HCT116 (cell line): ENCODE data around the gene AVPI1. TPM values are rescaled to one million over a fixed set of nuclear protein-coding genes. Genes with fewer than 3 reads are reported as not detected.
A peak's percentile ranks its signal among the peaks of the same experiment; 100 is the strongest.

Experiments
- ATAC-seq: fragments of 200-7000 bp; cut with Tn5 transposase; 2 replicates; pipeline ENCODE4 v1.9.1; 2020; ENCODE audit warnings: mild to moderate bottlenecking, moderate library complexity
- Bru-seq: library from RNA; stranded (reverse); fragments of 400-500 nt; gene quantifications from one replicate; lab custom pipeline; 2021; lab: Mats Ljungman, UMichigan
- BruChase-seq, 2 experiments: library from RNA; stranded (reverse); fragments of 400-500 nt; gene quantifications; one replicate each; lab custom pipeline; 2021; lab: Mats Ljungman, UMichigan
- BruUV-seq: library from RNA; stranded (reverse); fragments of 400-500 nt; replicated peaks from 2 replicates; lab custom pipeline; 2021; lab: Mats Ljungman, UMichigan
- CTCF ChIA-PET: fragments of 300-600 bp; sonication (Branson Sonifier 250); formaldehyde crosslinking; loops from one replicate; lab custom pipeline; 2021; ENCODE audit warnings: antibody characterized with exemption; lab: Charles Lee
- POLR2A ChIA-PET: fragments of 300-600, 350-600 bp; sonication (Branson Sonifier 250); formaldehyde crosslinking; loops from one replicate; lab custom pipeline; 2021; ENCODE audit warnings: antibody characterized with exemption; lab: Charles Lee
- RAD21 ChIA-PET, 2 experiments: fragments of 300-600 bp; sonication (Branson Sonifier 250); formaldehyde crosslinking; loops; one replicate each; lab custom pipeline; 2023; ENCODE audit warnings: low total read pairs in 2 of 2; ENCODE audit not compliant: uncharacterized antibody in 2 of 2, unreplicated experiment in 2 of 2, low non-redundant PET in 1 of 2; lab: Charles Lee
- DNase-seq: peaks from one replicate; pipeline ENCODE4 v3.0.0-alpha.2; 2010; ENCODE audit warnings: low read depth, low spot score
- H2AFZ ChIP-seq: fragments of 200-600 bp; shearing (Covaris generic), sonication (generic); 2 replicates; pipeline ENCODE4 v1.6.1; 2017; ENCODE audit warnings: low read depth, mixed run types, mixed read lengths, antibody characterized with exemption, low read length; ENCODE audit not compliant: poor library complexity, severe bottlenecking
- H3K27ac ChIP-seq: 2 replicates; pipeline ENCODE4 v1.5.1; 2012; ENCODE audit warnings: low read depth, low read length
- H3K27me3 ChIP-seq: fragments of 200-600 bp; sonication (generic); 2 replicates; pipeline ENCODE4 v1.6.1; 2016; ENCODE audit warnings: mixed run types, low read length, mixed read lengths; ENCODE audit not compliant: insufficient read depth
- H3K36me3 ChIP-seq, 2 experiments: fragments of 200-500 bp in 1 of 2; fragments of 200-600 bp in 1 of 2; sonication (Bioruptor generic) in 1 of 2; sonication (generic) in 1 of 2; 2 replicates each; pipeline versions ENCODE4 v1.5.1 to v1.6.1; 2014 to 2016; ENCODE audit warnings: low read length in 2 of 2, inconsistent platforms in 1 of 2, mixed read lengths in 1 of 2, mixed run types in 1 of 2; ENCODE audit not compliant: insufficient read depth in 2 of 2, control insufficient read depth in 1 of 2
- H3K4me1 ChIP-seq, 2 experiments: fragments of 200-600 bp in 1 of 2; sonication (generic) in 1 of 2; 2 replicates each; pipeline versions ENCODE4 v1.5.1 to v1.6.1; 2012 to 2017; ENCODE audit warnings: low read length in 2 of 2, inconsistent platforms in 1 of 2, mild to moderate bottlenecking in 1 of 2, mixed read lengths in 1 of 2, mixed run types in 1 of 2, moderate library complexity in 1 of 2; ENCODE audit not compliant: insufficient read depth in 2 of 2, control insufficient read depth in 1 of 2
- H3K4me2 ChIP-seq: fragments of 200-600 bp; sonication (generic); 2 replicates; pipeline ENCODE4 v1.6.1; 2017; ENCODE audit warnings: mixed run types, low read length, mixed read lengths
- H3K4me3 ChIP-seq, 2 experiments: fragments of 200-600 bp in 1 of 2; sonication (generic) in 1 of 2; replicated peaks in 1 of 2; 2 replicates each; pipeline ENCODE4 v1.5.1; 2011 to 2016; ENCODE audit warnings: low read length in 2 of 2, control low read depth in 1 of 2, low read depth in 1 of 2, mild to moderate bottlenecking in 1 of 2, mixed read lengths in 1 of 2, mixed run types in 1 of 2
- H3K79me2 ChIP-seq: fragments of 200-600 bp; sonication (generic); 2 replicates; pipeline ENCODE4 v1.6.1; 2017; ENCODE audit warnings: mild to moderate bottlenecking, mixed run types, low read length, moderate library complexity, mixed read lengths; ENCODE audit not compliant: insufficient read depth
- H3K9ac ChIP-seq: fragments of 200-600 bp; sonication (generic); 2 replicates; pipeline ENCODE4 v1.6.1; 2016; ENCODE audit warnings: low read length, mixed read lengths
- H3K9me2 ChIP-seq: fragments of 200-600 bp; sonication (generic), shearing (Covaris generic); 2 replicates; pipeline ENCODE4 v1.6.1; 2017; ENCODE audit warnings: mixed run types, mild to moderate bottlenecking, moderate library complexity; ENCODE audit not compliant: insufficient read depth
- H3K9me3 ChIP-seq, 2 experiments: fragments of 200-500 bp in 1 of 2; fragments of 200-600 bp in 1 of 2; sonication (Bioruptor generic) in 1 of 2; sonication (generic) in 1 of 2; 2 replicates each; pipeline ENCODE4 v1.6.1; 2014 to 2017; ENCODE audit warnings: low read length in 2 of 2, mixed read lengths in 2 of 2, inconsistent platforms in 1 of 2, low read depth in 1 of 2, mild to moderate bottlenecking in 1 of 2, mixed run types in 1 of 2, moderate library complexity in 1 of 2; ENCODE audit not compliant: control insufficient read depth in 1 of 2, insufficient read depth in 1 of 2
- H4K20me1 ChIP-seq: fragments of 200-600 bp; sonication (generic), shearing (Covaris generic); 2 replicates; pipeline ENCODE4 v1.6.1; 2017; ENCODE audit warnings: mixed run types, mild to moderate bottlenecking, moderate library complexity; ENCODE audit not compliant: insufficient read depth
- CBX3 ChIP-seq: IDR thresholded peaks from 2 replicates; pipeline ENCODE4 v1.6.1; 2012; ENCODE audit warnings: low read depth
- CEBPB ChIP-seq: IDR thresholded peaks from 2 replicates; pipeline ENCODE4 v1.6.1; 2012; ENCODE audit warnings: low read depth
- EZH2phosphoT487 ChIP-seq: fragments of 200-600 bp; IDR thresholded peaks from 2 replicates; pipeline ENCODE4 v1.6.1; 2018; ENCODE audit warnings: antibody characterized with exemption, borderline replicate concordance
- FOSL1 ChIP-seq: IDR thresholded peaks from 2 replicates; pipeline ENCODE4 v1.6.1; 2012; ENCODE audit warnings: low read depth
- JUND ChIP-seq: IDR thresholded peaks from 2 replicates; pipeline ENCODE4 v1.6.1; 2012
- SIN3A ChIP-seq: IDR thresholded peaks from 2 replicates; pipeline ENCODE4 v1.6.1; 2012; ENCODE audit warnings: low read depth
- SP1 ChIP-seq: IDR thresholded peaks from 2 replicates; pipeline ENCODE4 v1.6.1; 2012; ENCODE audit warnings: low read depth
- SRF ChIP-seq: IDR thresholded peaks from 2 replicates; pipeline ENCODE4 v1.6.1; 2012; ENCODE audit warnings: low read depth
- YY1 ChIP-seq: IDR thresholded peaks from 2 replicates; pipeline ENCODE4 v1.6.1; 2011; ENCODE audit warnings: low read length, low read depth, moderate library complexity, mild to moderate bottlenecking; ENCODE audit not compliant: insufficient replicate concordance; ENCODE audit errors: extremely low read depth
- ZNF274 ChIP-seq: fragments of 200-500 bp; sonication (Bioruptor generic); IDR thresholded peaks from 2 replicates; pipeline ENCODE4 v1.6.1; 2014; ENCODE audit warnings: mild to moderate bottlenecking, low read depth, low read length, inconsistent platforms
- intact Hi-C: fragments of 100-400 bp; cut with micrococcal nuclease; formaldehyde crosslinking; loops from 2 replicates; pipeline ENCODE4 v1.10.0; 2022
- long read RNA-seq: library from polyadenylated mRNA; unstranded; transcript quantifications from one replicate; pipeline ENCODE4 v2.0.0, GENCODE V29; 2021; ENCODE audit not compliant: unreplicated experiment
- polyA plus RNA-seq: library from polyadenylated mRNA; unstranded; fragments of >200 nt; gene quantifications from 2 replicates; pipeline ENCODE4 v1.2.1, GENCODE V29; 2012; ENCODE audit warnings: missing spikeins
- total RNA-seq: library from RNA; stranded (reverse); gene quantifications from one replicate; pipeline ENCODE4 v1.2.1, GENCODE V29; 2021; ENCODE audit not compliant: unreplicated experiment
- TF ChIP-seq, protein P1 (sequence below): IDR thresholded peaks from 2 replicates; pipeline ENCODE4 v1.6.1; 2012; ENCODE audit warnings: low read depth
- TF ChIP-seq, protein P2 (sequence below): IDR thresholded peaks from 2 replicates; pipeline ENCODE4 v1.6.1; 2011; ENCODE audit warnings: mild to moderate bottlenecking, low read length, moderate library complexity; ENCODE audit not compliant: insufficient replicate concordance; ENCODE audit errors: extremely low read depth
- TF ChIP-seq, protein P3 (sequence below): IDR thresholded peaks from 2 replicates; pipeline ENCODE4 v1.6.1; 2012
- TF ChIP-seq, protein P4 (sequence below), 3 experiments: fragments of 200-600 bp in 1 of 3; sonication (generic) in 1 of 3; IDR thresholded peaks in 2 of 3; conservative IDR thresholded peaks in 1 of 3; 2 replicates each; pipeline ENCODE4 v1.5.1; 2012 to 2017; ENCODE audit warnings: low read depth in 2 of 3, low read length in 2 of 3, antibody characterized with exemption in 1 of 3, borderline replicate concordance in 1 of 3, control low read depth in 1 of 3, mild to moderate bottlenecking in 1 of 3, mixed read lengths in 1 of 3, mixed run types in 1 of 3, moderate library complexity in 1 of 3; ENCODE audit not compliant: insufficient read depth in 1 of 3

AVPI1 gene, protein sequence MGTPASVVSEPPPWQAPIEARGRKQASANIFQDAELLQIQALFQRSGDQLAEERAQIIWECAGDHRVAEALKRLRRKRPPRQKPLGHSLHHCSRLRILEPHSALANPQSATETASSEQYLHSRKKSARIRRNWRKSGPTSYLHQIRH
- total RNA-seq, result 26.7 TPM
- polyA plus RNA-seq, result 37.1 and 59.0 TPM in 2 replicates
- percentile 92 among the genes with signal in this experiment for Bru-seq, nascent RNA
- percentile 63 among the genes with signal in this experiment for BruChase-seq, experiment 1, labeled RNA remaining after a 6-hour chase
- percentile 77 among the genes with signal in this experiment for BruChase-seq, experiment 2, labeled RNA remaining after a 2-hour chase
- long read RNA-seq, transcript AVPI1-201 (3 exons, 1,457 nt), result major isoform, 43 of 65 reads
- long read RNA-seq, partial matches to known transcripts, result 18 of 65 reads
- long read RNA-seq, other reads (novel, unspliced or antisense), result 4 of 65 reads

DNA sequence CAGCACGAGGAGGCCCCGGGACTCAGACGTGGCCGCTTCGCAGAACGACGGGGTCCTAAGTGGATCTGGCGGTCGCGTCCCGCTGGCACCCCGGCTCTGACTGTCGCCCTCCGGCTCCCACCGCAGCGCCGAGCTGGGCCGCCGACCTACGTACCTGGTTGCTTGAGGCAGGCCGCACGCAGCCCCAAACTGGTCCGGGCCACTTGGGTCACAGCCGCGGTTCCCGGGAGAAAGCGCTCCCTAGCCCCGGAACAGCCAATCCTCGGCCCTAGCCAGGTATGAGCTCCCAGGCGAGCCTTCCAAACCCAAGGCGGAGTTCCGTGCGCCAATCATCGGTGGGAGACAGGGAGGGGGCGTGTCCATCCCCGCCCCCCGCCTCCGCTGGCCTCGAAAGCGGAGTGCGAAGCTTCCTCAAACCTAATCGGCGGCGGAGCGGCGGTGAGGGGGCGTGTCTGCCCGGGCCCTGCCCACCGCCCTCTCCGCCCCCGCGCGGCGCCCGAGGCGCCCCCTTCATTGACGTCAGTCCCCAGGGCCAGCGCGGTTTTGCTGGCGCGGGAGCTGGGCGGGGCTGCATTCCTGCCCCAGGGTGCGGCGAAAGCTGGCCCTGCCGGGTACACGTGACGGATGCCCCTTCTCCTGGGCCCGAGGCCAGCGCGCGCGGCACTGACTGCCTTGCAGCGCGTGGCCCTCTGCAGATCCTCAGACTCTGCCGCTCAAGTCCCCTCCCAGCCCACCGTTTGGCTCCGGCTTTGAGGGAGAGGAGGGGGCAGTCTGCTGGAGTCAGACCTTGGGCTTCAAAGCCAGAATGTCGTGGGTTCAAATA lies at the start of gene AVPI1:
Gene AVPI1 (minus strand): TSS at position 280 of the 823 bp plus-strand sequence. CDS start 7,336 bp downstream, outside the sequence.
- H3K27ac ChIP-seq, result peak within 1 kb of the TSS; percentile 74
- peak; percentile 96 for DNase-seq
- peak within 1 kb of the TSS; percentile 97 for H3K4me2 ChIP-seq
- no peaks in the 10 kb centered on the region for H3K9me3 ChIP-seq
- ChIA-PET RAD21 (interaction anchor here in 1 of 2 experiments (0.6 to 1.1 kb wide), 2 partner anchors 12 to 46 kb away, joined by 3 to 4 read pairs; no protein-coding TSS in a partner anchor), POLR2A (interaction anchor here (0.5 to 2.7 kb wide), 13 partner anchors 10 to 755 kb away, joined by 3 to 15 read pairs (median 3); partner anchors contain the start of genes MARVELD1 and ZFYVE27), CTCF (interaction anchor here (0.9 to 3.1 kb wide), 12 partner anchors 10 to 354 kb away, joined by 3 to 27 read pairs (median 6); partner anchors contain the start of genes ANKRD2, MARVELD1 and ZFYVE27)
- no peaks in the 10 kb centered on the region for H3K27me3 ChIP-seq
- peak; percentile 87 for ATAC-seq
- intact Hi-C loops, result no loop called here
- H3K36me3 ChIP-seq, result no peaks in the 10 kb centered on the region
- BruUV-seq, result no TSS peak
- H3K9ac ChIP-seq, result peak within 1 kb of the TSS; percentile 93
- H3K4me3 ChIP-seq, result peak within 1 kb of the TSS; percentile 73 to 90
- H4K20me1 ChIP-seq, result no peaks in the 10 kb centered on the region
- peaks cover 47 to 67% of the 10 kb centered on the region in 2 experiments for H3K4me1 ChIP-seq
- peaks cover 44% of the 10 kb centered on the region for H3K79me2 ChIP-seq
- H3K9me2 ChIP-seq, result no peaks in the 10 kb centered on the region
- no peak within 1 kb of the TSS for H2AFZ ChIP-seq
- TF ChIP-seq SP1 (peak; percentile 94), SRF (peak; percentile 65; the same call in 1 of the 2 replicates), EZH2phosphoT487 (no peak), FOSL1 (no peak), SIN3A (peak; percentile 81), CEBPB (peak; percentile 34; the same call in 1 of the 2 replicates), YY1 (peak; percentile 56), ZNF274 (no peak), JUND (peak; percentile 49; the same call in 1 of the 2 replicates), CBX3 (peak; percentile 58)
- TF ChIP-seq, protein P1, sequence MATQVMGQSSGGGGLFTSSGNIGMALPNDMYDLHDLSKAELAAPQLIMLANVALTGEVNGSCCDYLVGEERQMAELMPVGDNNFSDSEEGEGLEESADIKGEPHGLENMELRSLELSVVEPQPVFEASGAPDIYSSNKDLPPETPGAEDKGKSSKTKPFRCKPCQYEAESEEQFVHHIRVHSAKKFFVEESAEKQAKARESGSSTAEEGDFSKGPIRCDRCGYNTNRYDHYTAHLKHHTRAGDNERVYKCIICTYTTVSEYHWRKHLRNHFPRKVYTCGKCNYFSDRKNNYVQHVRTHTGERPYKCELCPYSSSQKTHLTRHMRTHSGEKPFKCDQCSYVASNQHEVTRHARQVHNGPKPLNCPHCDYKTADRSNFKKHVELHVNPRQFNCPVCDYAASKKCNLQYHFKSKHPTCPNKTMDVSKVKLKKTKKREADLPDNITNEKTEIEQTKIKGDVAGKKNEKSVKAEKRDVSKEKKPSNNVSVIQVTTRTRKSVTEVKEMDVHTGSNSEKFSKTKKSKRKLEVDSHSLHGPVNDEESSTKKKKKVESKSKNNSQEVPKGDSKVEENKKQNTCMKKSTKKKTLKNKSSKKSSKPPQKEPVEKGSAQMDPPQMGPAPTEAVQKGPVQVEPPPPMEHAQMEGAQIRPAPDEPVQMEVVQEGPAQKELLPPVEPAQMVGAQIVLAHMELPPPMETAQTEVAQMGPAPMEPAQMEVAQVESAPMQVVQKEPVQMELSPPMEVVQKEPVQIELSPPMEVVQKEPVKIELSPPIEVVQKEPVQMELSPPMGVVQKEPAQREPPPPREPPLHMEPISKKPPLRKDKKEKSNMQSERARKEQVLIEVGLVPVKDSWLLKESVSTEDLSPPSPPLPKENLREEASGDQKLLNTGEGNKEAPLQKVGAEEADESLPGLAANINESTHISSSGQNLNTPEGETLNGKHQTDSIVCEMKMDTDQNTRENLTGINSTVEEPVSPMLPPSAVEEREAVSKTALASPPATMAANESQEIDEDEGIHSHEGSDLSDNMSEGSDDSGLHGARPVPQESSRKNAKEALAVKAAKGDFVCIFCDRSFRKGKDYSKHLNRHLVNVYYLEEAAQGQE, result no peak
- TF ChIP-seq, protein P2, sequence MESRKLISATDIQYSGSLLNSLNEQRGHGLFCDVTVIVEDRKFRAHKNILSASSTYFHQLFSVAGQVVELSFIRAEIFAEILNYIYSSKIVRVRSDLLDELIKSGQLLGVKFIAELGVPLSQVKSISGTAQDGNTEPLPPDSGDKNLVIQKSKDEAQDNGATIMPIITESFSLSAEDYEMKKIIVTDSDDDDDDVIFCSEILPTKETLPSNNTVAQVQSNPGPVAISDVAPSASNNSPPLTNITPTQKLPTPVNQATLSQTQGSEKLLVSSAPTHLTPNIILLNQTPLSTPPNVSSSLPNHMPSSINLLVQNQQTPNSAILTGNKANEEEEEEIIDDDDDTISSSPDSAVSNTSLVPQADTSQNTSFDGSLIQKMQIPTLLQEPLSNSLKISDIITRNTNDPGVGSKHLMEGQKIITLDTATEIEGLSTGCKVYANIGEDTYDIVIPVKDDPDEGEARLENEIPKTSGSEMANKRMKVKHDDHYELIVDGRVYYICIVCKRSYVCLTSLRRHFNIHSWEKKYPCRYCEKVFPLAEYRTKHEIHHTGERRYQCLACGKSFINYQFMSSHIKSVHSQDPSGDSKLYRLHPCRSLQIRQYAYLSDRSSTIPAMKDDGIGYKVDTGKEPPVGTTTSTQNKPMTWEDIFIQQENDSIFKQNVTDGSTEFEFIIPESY, result no peak
- TF ChIP-seq, protein P3, sequence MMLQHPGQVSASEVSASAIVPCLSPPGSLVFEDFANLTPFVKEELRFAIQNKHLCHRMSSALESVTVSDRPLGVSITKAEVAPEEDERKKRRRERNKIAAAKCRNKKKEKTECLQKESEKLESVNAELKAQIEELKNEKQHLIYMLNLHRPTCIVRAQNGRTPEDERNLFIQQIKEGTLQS, result no peak
- TF ChIP-seq, protein P4, sequence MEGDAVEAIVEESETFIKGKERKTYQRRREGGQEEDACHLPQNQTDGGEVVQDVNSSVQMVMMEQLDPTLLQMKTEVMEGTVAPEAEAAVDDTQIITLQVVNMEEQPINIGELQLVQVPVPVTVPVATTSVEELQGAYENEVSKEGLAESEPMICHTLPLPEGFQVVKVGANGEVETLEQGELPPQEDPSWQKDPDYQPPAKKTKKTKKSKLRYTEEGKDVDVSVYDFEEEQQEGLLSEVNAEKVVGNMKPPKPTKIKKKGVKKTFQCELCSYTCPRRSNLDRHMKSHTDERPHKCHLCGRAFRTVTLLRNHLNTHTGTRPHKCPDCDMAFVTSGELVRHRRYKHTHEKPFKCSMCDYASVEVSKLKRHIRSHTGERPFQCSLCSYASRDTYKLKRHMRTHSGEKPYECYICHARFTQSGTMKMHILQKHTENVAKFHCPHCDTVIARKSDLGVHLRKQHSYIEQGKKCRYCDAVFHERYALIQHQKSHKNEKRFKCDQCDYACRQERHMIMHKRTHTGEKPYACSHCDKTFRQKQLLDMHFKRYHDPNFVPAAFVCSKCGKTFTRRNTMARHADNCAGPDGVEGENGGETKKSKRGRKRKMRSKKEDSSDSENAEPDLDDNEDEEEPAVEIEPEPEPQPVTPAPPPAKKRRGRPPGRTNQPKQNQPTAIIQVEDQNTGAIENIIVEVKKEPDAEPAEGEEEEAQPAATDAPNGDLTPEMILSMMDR (IDR thresholded peaks at IDR 0.05 in 2 of 3, conservative IDR thresholded peaks at IDR 0.05 in 1 of 3; ENCODE audit: borderline replicate concordance in 1 of 3, insufficient read depth in 1 of 3, low read depth in 2 of 3, low read length in 2 of 3), result no peak
